GM12891 (cell line): Measurements from ENCODE around the gene MAP1B.

Experiments
- DNase-seq: peaks from one replicate; pipeline ENCODE4 v3.0.0; 2011; ENCODE audit warnings: low spot score; ENCODE audit not compliant: insufficient read length
- FAIRE-seq: peaks from 2 replicates; lab custom pipeline; 2011; peaks lifted over from hg19 to GRCh38; lab: Jason Lieb, UNC
- PAX5 ChIP-seq: IDR thresholded peaks from 2 replicates; pipeline ENCODE4 v1.6.1; 2011; ENCODE audit warnings: low read length, moderate library complexity, mild to moderate bottlenecking; ENCODE audit not compliant: insufficient read depth, severe bottlenecking
- POLR2A ChIP-seq: IDR thresholded peaks from 2 replicates; pipeline ENCODE4 v1.6.1; 2011; ENCODE audit warnings: low read depth, low read length, control low read depth
- POLR2AphosphoS5 ChIP-seq: IDR thresholded peaks from 2 replicates; pipeline ENCODE4 v1.6.1; 2011; ENCODE audit warnings: low read depth, low read length, control low read depth
- POU2F2 ChIP-seq: IDR thresholded peaks from 2 replicates; pipeline ENCODE4 v1.6.1; 2011; ENCODE audit warnings: low read depth, mild to moderate bottlenecking, control low read depth, low read length, moderate library complexity
- SPI1 ChIP-seq: IDR thresholded peaks from 2 replicates; pipeline ENCODE4 v1.6.1; 2011; ENCODE audit warnings: low read depth, low read length, control low read depth
- TAF1 ChIP-seq: IDR thresholded peaks from 2 replicates; pipeline ENCODE4 v1.6.1; 2011; ENCODE audit warnings: low read depth, low read length, control low read depth

The MAP1B gene

GRCh38 chr5:72117307-72117706, 10.0 kb downstream of the MAP1B start:
- DNase-seq (no peak), FAIRE-seq (no peak)
- TF ChIP-seq TAF1 (no peak), SPI1 (no peak), POLR2AphosphoS5 (no peak), PAX5 (no peak), POU2F2 (no peak), POLR2A (no peak)

DNA sequence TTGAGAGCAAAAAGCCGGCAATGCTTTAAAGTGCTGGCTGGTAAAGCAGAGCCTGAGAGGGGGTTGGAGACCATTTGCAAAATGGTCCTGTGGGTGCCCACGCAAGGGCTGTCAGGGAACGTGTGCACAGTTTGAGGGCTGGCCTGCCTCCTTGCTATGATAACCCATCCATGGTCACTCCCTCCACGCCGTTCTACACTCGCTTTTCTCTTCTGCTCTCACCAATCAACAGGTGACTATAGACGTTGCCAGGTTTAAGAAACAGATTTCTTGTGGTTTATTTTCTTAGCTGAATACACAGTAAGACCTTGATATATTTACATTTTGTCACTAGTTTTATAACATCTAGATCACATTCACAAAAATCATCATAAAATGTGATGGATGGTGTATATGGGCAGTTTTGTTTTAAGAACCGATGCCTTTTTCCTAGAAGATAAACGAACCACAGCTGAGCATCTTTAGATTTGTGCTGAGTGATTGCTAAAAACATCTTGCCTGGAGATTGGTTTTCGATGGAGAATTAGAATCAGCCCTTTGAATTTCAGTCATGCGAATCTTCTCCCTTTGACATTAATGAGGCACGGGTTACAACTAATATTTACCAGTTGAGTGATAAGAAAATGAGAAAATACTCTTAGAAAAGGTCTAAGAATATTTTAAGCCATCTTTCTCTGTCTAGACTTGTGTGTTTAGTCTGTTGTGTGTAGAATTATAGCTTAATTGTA, 13.9 kb downstream of the MAP1B start:
- FAIRE-seq (no peak), DNase-seq (no peak)
- TF ChIP-seq POLR2A = no peak
- no peak for TF ChIP-seq POU2F2
- no peak for TF ChIP-seq SPI1
- no peak for TF ChIP-seq POLR2AphosphoS5
- no peak for TF ChIP-seq PAX5
- no peak for TF ChIP-seq TAF1

DNA sequence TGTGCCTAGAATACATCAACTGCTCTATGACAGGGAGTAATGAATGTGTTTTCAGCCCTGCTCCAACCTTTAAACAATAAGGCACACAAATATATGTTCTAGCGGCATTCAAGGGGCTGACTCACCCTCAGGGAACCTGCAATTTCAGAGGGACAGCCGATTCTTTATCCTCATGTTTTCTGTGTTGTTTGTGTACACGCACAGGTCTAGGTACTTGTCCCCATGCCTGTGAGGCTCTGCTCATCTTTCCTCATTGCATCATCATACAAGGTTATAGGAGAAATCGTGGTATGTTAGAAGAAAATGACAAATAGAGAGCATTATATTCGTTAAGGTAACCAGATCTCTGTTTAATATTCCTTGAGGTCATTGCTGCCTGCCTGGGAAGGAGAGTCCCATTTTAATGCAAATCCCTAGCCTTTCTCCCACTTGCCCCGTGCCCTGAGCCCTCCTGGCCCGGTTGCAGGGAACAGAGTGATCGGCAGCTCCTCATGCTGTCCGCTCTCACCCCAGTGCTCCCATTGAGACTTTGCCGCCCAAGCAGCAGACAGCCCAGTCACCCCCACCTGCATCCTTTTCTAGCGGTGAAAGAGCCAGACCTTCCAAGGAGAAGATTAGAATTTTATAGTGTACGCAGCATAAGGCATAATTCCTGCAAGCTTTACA, 14.6 kb downstream of the MAP1B start:
- TF ChIP-seq PAX5 = no peak
- no peak for TF ChIP-seq POLR2A
- no peak for TF ChIP-seq SPI1
- TF ChIP-seq TAF1 = no peak
- TF ChIP-seq POU2F2 = no peak
- no peak for TF ChIP-seq POLR2AphosphoS5
- DNase-seq (no peak), FAIRE-seq (no peak)

DNA sequence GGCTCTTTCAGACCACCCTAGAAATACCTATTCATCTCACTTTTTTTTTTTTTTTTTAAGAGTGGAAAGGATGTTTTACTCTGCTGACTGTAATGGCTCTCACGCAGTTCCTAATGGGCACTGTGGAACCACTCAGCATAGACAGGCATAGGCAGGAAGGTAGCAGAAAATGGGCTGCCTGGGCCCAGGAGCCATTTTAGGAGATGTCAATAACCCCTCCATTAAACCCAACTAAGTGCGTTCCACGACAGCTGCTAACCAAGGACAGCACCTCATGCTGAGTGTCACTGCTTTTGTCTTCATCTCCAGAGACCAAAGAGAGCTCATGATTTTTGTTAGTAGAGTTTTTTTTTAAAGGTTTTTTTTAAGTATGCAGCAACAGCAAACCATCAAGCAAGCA, 15.3 kb downstream of the MAP1B start:
- FAIRE-seq = no peak
- DNase-seq = no peak

DNA sequence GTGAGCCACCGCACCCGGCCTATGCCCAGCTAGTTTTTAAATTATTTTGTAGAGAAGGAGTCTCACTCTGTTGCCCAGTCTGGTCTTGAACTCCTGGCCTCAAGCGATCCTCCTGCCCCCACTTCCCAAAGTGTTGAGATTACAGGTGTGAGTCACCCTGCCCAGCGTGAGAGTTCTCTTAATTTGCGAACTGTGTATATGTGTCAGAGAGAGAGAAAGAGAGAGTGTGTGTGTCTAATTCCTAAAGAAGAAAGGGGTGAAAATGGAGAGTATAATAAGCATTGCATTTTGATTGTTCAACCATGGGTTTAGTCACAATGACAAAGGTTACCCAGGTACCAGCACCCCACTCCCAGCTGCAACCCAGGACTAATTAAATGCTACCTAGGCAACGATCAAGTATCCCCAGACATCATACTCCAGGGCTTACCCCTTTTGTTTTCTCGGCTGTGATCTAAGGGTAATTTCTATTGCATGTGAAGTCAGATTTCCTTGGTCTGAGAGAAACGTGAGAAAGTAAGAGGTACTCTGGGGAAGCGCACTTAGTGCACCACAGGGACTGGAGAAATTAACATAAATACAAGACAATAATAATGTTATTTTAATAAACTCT, 16.6 kb downstream of the MAP1B start:
- TF ChIP-seq SPI1 (no peak), PAX5 (no peak), POU2F2 (no peak), POLR2A (no peak), TAF1 (no peak)
- DNase-seq (no peak), FAIRE-seq (no peak)

More for the DNA sequence above, 15.3 kb downstream of the MAP1B start:
- TF ChIP-seq PAX5 (no peak), SPI1 (no peak), TAF1 (no peak), POLR2AphosphoS5 (no peak), POU2F2 (no peak), POLR2A (no peak)

- TF ChIP-seq POLR2A = no peak
- TF ChIP-seq POU2F2 = no peak
- TF ChIP-seq PAX5 = no peak
- TF ChIP-seq SPI1 = no peak
- FAIRE-seq (no peak), DNase-seq (no peak)
These were observed 18.1 kb downstream of the MAP1B start for GRCh38 chr5:72125271-72125940.

GRCh38 chr5:72125941-72126620, 18.8 kb downstream of the MAP1B start:
- DNase-seq (no peak), FAIRE-seq (no peak)
- TF ChIP-seq TAF1 (no peak), POLR2AphosphoS5 (no peak), PAX5 (no peak), POLR2A (no peak), POU2F2 (no peak), SPI1 (no peak)

GRCh38 chr5:72126796-72127195, 19.5 kb downstream of the MAP1B start:
- DNase-seq (no peak), FAIRE-seq (no peak)
- TF ChIP-seq SPI1 (no peak), TAF1 (no peak), POLR2AphosphoS5 (no peak), POLR2A (no peak), PAX5 (no peak), POU2F2 (no peak)

GRCh38 chr5:72129725-72130124, 22.4 kb downstream of the MAP1B start:
- no peak for TF ChIP-seq SPI1
- TF ChIP-seq POU2F2 = no peak
- TF ChIP-seq TAF1 = no peak
- no peak for TF ChIP-seq PAX5
- no peak for TF ChIP-seq POLR2AphosphoS5
- TF ChIP-seq POLR2A = no peak
- no peak for FAIRE-seq
- DNase-seq = no peak
